KMS-11 (cell line): Measurements from ENCODE around the gene GNB5.

Experiments
- H2AFZ ChIP-seq: fragments of 200-600 bp; sonication (generic); 2 replicates; pipeline ENCODE4 v1.6.1; 2016; ENCODE audit warnings: antibody characterized with exemption, mixed run types, low read depth
- H3K27ac ChIP-seq: fragments of 200-600 bp; sonication (generic); 2 replicates; pipeline ENCODE4 v1.6.1; 2016; ENCODE audit warnings: mild to moderate bottlenecking, mixed run types
- H3K27me3 ChIP-seq: fragments of 200-600 bp; sonication (generic); 2 replicates; pipeline ENCODE4 v1.6.1; 2017; ENCODE audit warnings: mild to moderate bottlenecking, low read depth, mixed run types, moderate library complexity; ENCODE audit not compliant: insufficient read depth
- H3K36me3 ChIP-seq: fragments of 200-600 bp; sonication (generic); 2 replicates; pipeline ENCODE4 v1.6.1; 2017; ENCODE audit warnings: mild to moderate bottlenecking, mixed run types; ENCODE audit not compliant: insufficient read depth
- H3K4me1 ChIP-seq: fragments of 200-600 bp; sonication (generic); 2 replicates; pipeline ENCODE4 v1.6.1; 2016; ENCODE audit warnings: mild to moderate bottlenecking, low read depth, mixed run types; ENCODE audit not compliant: poor library complexity, severe bottlenecking
- H3K4me2 ChIP-seq: fragments of 200-600 bp; sonication (generic); 2 replicates; pipeline ENCODE4 v1.7.0; 2016; ENCODE audit warnings: mild to moderate bottlenecking, mixed run types
- H3K4me3 ChIP-seq: fragments of 200-600 bp; sonication (generic); IDR thresholded peaks from 2 replicates; pipeline ENCODE4 v1.6.1; 2017; ENCODE audit warnings: low read depth, low read length, mixed read lengths; ENCODE audit not compliant: insufficient read depth
- H3K79me2 ChIP-seq: fragments of 200-600 bp; sonication (generic); 2 replicates; pipeline ENCODE4 v1.6.1; 2016; ENCODE audit warnings: low read depth, mixed run types; ENCODE audit not compliant: insufficient read depth
- H3K9ac ChIP-seq: fragments of 200-600 bp; sonication (generic); 2 replicates; pipeline ENCODE4 v1.6.1; 2016; ENCODE audit warnings: mild to moderate bottlenecking, mixed run types
- H4K20me1 ChIP-seq: fragments of 200-600 bp; sonication (generic); 2 replicates; pipeline ENCODE4 v1.6.1; 2016; ENCODE audit warnings: mild to moderate bottlenecking, mixed run types; ENCODE audit not compliant: insufficient read depth
- CTCF ChIP-seq: fragments of 200-600 bp; sonication (generic); conservative IDR thresholded peaks from 2 replicates; pipeline ENCODE4 v1.6.1; 2017; ENCODE audit warnings: low read depth, mild to moderate bottlenecking, antibody characterized with exemption, low read length, moderate library complexity, mixed read lengths

GNB5 gene

GRCh38 chr15:52221730-52222129, 30.5 kb upstream of the GNB5 start:
- peaks cover 5% of the 10 kb centered on the region for H3K4me1 ChIP-seq
- H3K36me3 ChIP-seq, result no peaks in the 10 kb centered on the region

GRCh38 chr15:52220937-52221660, 29.9 kb upstream of the GNB5 start:
- H3K27me3 ChIP-seq, result no peaks in the 10 kb centered on the region
- H3K9ac ChIP-seq, result no peak overlapping the region
- H3K79me2 ChIP-seq, result no peaks in the 10 kb centered on the region
- no peak overlapping the region for H3K27ac ChIP-seq
- H3K4me3 ChIP-seq, result no peak overlapping the region
- no peak for TF ChIP-seq CTCF
- peaks cover 5% of the 10 kb centered on the region for H3K4me1 ChIP-seq
- no peaks in the 10 kb centered on the region for H4K20me1 ChIP-seq
- no peak overlapping the region for H3K4me2 ChIP-seq
- no peak overlapping the region for H2AFZ ChIP-seq
- H3K36me3 ChIP-seq, result no peaks in the 10 kb centered on the region

More at GRCh38 chr15:52221730-52222129, 30.5 kb upstream of the GNB5 start:
- no peak overlapping the region for H3K27ac ChIP-seq
- H3K9ac ChIP-seq, result no peak overlapping the region
- no peaks in the 10 kb centered on the region for H3K79me2 ChIP-seq
- no peak overlapping the region for H3K4me3 ChIP-seq
- H2AFZ ChIP-seq, result no peak overlapping the region
- H3K27me3 ChIP-seq, result no peaks in the 10 kb centered on the region
- no peak for TF ChIP-seq CTCF
- H3K4me2 ChIP-seq, result no peak overlapping the region
- H4K20me1 ChIP-seq, result no peaks in the 10 kb centered on the region

- H3K27me3 ChIP-seq, result no peaks in the 10 kb centered on the region
- no peak overlapping the region for H3K27ac ChIP-seq
- no peaks in the 10 kb centered on the region for H3K36me3 ChIP-seq
- H4K20me1 ChIP-seq, result no peaks in the 10 kb centered on the region
- no peak for TF ChIP-seq CTCF
- no peak overlapping the region for H3K4me3 ChIP-seq
- H2AFZ ChIP-seq, result no peak overlapping the region
- H3K79me2 ChIP-seq, result no peaks in the 10 kb centered on the region
- no peak overlapping the region for H3K4me2 ChIP-seq
- H3K9ac ChIP-seq, result no peak overlapping the region
- H3K4me1 ChIP-seq, result peaks cover 5% of the 10 kb centered on the region
These were observed 29.1 kb upstream of the GNB5 start for GRCh38 chr15:52220251-52220650.

GRCh38 chr15:52218816-52219215, 27.6 kb upstream of the GNB5 start:
- Histone ChIP-seq H3K27ac (no peak overlapping the region), H3K79me2 (no peaks in the 10 kb centered on the region), H3K36me3 (no peaks in the 10 kb centered on the region), H2AFZ (no peak overlapping the region), H3K9ac (no peak overlapping the region), H3K4me3 (no peak overlapping the region), H3K27me3 (no peaks in the 10 kb centered on the region), H3K4me2 (no peak overlapping the region), H3K4me1 (peaks cover 5% of the 10 kb centered on the region), H4K20me1 (no peaks in the 10 kb centered on the region)
- TF ChIP-seq CTCF, result no peak
